OCI-M2 (cell line): ENCODE results near the gene CCDC187.

Source experiments
- DNase-seq: peaks from one replicate; lab custom pipeline; 2025; ENCODE audit not compliant: unreplicated experiment; lab: John Stamatoyannopoulos, UW

CCDC187 gene

GRCh38 chr9:136285501-136286358 is 18.2 kb downstream of the CCDC187 start:
- no peak for DNase-seq

GRCh38 chr9:136284951-136285350 is 18.9 kb downstream of the CCDC187 start:
- no peak for DNase-seq

GRCh38 chr9:136284311-136284710 is 19.6 kb downstream of the CCDC187 start:
- DNase-seq = no peak

GRCh38 chr9:136283291-136284235 is 20.3 kb downstream of the CCDC187 start:
- DNase-seq = no peak

GRCh38 chr9:136282272-136282861 is 21.5 kb downstream of the CCDC187 start:
- DNase-seq = no peak

- DNase-seq = no peak
Measured at GRCh38 chr9:136281421-136282271, 22.2 kb downstream of the CCDC187 start.

GRCh38 chr9:136280535-136281315 is 23.2 kb downstream of the CCDC187 start:
- no peak for DNase-seq

- DNase-seq = no peak
Measured at GRCh38 chr9:136279471-136279870, 24.4 kb downstream of the CCDC187 start.

GRCh38 chr9:136278894-136279293 is 25.0 kb downstream of the CCDC187 start:
- no peak for DNase-seq

GRCh38 chr9:136278221-136278620 is 25.7 kb downstream of the CCDC187 start:
- no peak for DNase-seq

GRCh38 chr9:136277746-136278145 is 26.1 kb downstream of the CCDC187 start:
- no peak for DNase-seq

- DNase-seq = no peak
Measured at GRCh38 chr9:136276716-136277115, 27.2 kb downstream of the CCDC187 start.

- no peak for DNase-seq
Measured at GRCh38 chr9:136275655-136276429, 28.1 kb downstream of the CCDC187 start.

- DNase-seq = no peak
Measured at GRCh38 chr9:136274786-136275654, 28.9 kb downstream of the CCDC187 start.

GRCh38 chr9:136273921-136274785 is 29.7 kb downstream of the CCDC187 start:
- DNase-seq = no peak

GRCh38 chr9:136273244-136273865 is 30.5 kb downstream of the CCDC187 start:
- DNase-seq = no peak
